ENCODE data around the gene NDUFB5.

The NDUFB5 gene

GRCh38 chr3:179661777-179662176, 57.2 kb downstream of the NDUFB5 start:
- POLR2A ChIA-PET (ENCODE audit: low non-redundant PET): no interaction called here
- no peak for TF ChIP-seq CTCF (conservative IDR thresholded peaks at IDR 0.05; ENCODE audit: low read depth)
- DNase-seq (ENCODE audit: low spot score): no peak
- no peak overlapping the region for H3K27ac ChIP-seq
- CTCF ChIA-PET: interaction anchor here (0.8 kb wide), 1 partner anchor 8 kb away, joined by 3 read pairs; the partner anchor contains the start of gene USP13

GRCh38 chr3:179663093-179663492, 58.5 kb downstream of the NDUFB5 start:
- POLR2A ChIA-PET (ENCODE audit: low non-redundant PET): no interaction called here
- no peak for DNase-seq (ENCODE audit: low spot score)
- H3K27ac ChIP-seq: no peak overlapping the region
- CTCF ChIA-PET: interaction anchor here (0.7 to 2.1 kb wide), 2 partner anchors 13 to 816 kb away, joined by 3 to 6 read pairs; no protein-coding TSS in a partner anchor
- no peak for TF ChIP-seq CTCF (conservative IDR thresholded peaks at IDR 0.05; ENCODE audit: low read depth)

DNA sequence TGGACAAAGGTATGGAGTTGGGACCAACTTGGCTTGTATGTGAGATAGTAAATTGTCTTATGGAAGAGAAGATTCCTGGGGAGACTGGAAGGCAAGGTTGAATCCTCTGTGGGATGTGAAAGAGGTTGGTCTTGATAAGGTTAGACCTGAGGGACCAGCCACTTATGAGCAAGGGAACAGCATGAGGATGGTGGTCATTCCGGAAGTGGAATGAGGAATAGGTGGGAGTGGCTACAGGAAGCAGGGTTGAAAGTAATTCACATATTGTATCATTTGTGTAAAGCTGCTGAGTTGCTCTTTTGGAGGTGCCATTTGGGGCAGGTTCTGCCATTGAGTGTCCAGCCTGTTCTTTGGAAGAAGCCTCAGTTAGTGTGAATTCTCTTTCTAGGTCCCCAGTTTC, 61.4 kb downstream of the NDUFB5 start:
- ChIA-PET POLR2A (ENCODE audit: low non-redundant PET) (no interaction called here), CTCF (no interaction called here)
- DNase-seq (ENCODE audit: low spot score): no peak
- H3K27ac ChIP-seq: no peak overlapping the region
- TF ChIP-seq CTCF (conservative IDR thresholded peaks at IDR 0.05; ENCODE audit: low read depth): no peak

DNA sequence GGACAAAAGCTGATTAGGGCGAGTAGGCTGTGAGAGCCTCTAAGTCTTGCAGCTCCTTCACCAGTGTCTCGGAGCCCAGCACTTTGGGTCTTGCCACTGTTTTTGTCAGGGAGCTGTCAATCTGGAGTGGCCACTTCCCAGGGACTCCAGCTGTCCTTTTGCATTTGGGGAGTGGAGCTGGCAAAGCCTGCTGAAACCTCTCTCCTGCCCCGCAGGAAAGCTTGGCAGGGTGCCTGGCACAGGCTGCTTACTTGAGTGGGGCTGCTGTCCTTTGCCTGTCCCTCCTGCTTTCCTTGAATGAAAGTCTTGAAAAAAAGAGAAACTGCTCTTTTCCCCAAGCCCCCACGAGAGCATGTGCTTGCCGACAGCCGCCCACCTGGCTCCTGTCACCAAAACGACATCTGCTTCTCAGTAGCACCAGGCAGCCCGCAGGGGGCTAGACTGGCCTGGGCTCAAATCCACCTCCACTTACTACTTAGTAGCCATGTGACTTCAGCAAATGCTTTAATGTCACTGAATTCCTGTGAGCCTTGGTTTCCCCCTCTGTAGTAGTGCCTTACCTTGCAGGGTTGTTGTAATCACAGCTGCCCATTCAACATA, 61.9 kb downstream of the NDUFB5 start:
- CTCF ChIA-PET: interaction anchor here (0.7 to 1.1 kb wide), 2 partner anchors 17 to 213 kb away, joined by 4 to 5 read pairs; no protein-coding TSS in a partner anchor
- POLR2A ChIA-PET (ENCODE audit: low non-redundant PET): no interaction called here
- no peak for DNase-seq (ENCODE audit: low spot score)
- no peak for TF ChIP-seq CTCF (conservative IDR thresholded peaks at IDR 0.05; ENCODE audit: low read depth)
- H3K27ac ChIP-seq: no peak overlapping the region

- POLR2A ChIA-PET (ENCODE audit: low non-redundant PET): no interaction called here
Measured at GRCh38 chr3:179668429-179668828, 63.8 kb downstream of the NDUFB5 start.

DNA sequence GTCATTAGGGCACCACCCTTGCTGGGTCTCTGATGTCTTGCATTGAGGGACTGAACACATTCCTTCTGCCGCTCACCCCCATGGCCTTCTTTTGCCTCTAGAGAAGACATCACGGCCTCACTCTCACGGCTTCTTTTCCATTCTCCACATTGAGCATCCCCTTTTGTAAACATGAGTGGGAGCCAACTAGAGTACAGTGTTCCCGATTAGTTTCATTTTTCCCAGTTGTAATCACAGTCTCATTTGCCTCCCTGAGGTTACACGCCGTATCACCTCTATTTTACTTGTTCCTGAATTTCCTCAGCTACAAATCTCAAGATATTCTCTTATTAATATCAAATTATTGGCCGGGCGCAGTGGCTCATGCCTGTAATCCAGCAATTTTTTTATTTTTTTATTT, 65.7 kb downstream of the NDUFB5 start:
- no peak overlapping the region for H3K27ac ChIP-seq
- ChIA-PET CTCF (no interaction called here), POLR2A (ENCODE audit: low non-redundant PET) (no interaction called here)
- DNase-seq (ENCODE audit: low spot score): no peak
- TF ChIP-seq CTCF (conservative IDR thresholded peaks at IDR 0.05; ENCODE audit: low read depth): no peak

More at GRCh38 chr3:179668429-179668828, 63.8 kb downstream of the NDUFB5 start:
- CTCF ChIA-PET: no interaction called here
- DNase-seq (ENCODE audit: low spot score): no peak
- no peak overlapping the region for H3K27ac ChIP-seq
- no peak for TF ChIP-seq CTCF (conservative IDR thresholded peaks at IDR 0.05; ENCODE audit: low read depth)
